H9 (cell line): ENCODE results near the gene RALBP1. TPM values are rescaled to one million over a fixed set of nuclear protein-coding genes. Genes with fewer than 3 reads are reported as not detected.
A peak's percentile ranks its signal among the peaks of the same experiment; 100 is the strongest.

Experiments
- DNase-seq: peaks from one replicate; pipeline ENCODE4 v3.0.0-alpha.2; 2017
- H2AFZ ChIP-seq: one replicate; pipeline ENCODE4 v1.6.1; 2013; ENCODE audit warnings: mild to moderate bottlenecking, low read length, control low read depth, moderate library complexity
- H2AK5ac ChIP-seq: 2 replicates; pipeline ENCODE4 v1.6.1; 2013; ENCODE audit warnings: low read length, control low read depth, mixed read lengths; ENCODE audit not compliant: insufficient read length
- H2BK120ac ChIP-seq: one replicate; pipeline ENCODE4 v1.6.1; 2013; ENCODE audit warnings: low read depth, mild to moderate bottlenecking, low read length, control low read depth, inconsistent platforms; ENCODE audit not compliant: poor library complexity, severe bottlenecking
- H2BK12ac ChIP-seq: 2 replicates; pipeline ENCODE4 v1.6.1; 2013; ENCODE audit warnings: low read length, control low read depth, mixed read lengths, low read depth; ENCODE audit not compliant: insufficient read length
- H2BK15ac ChIP-seq: 2 replicates; pipeline ENCODE4 v1.6.1; 2013; ENCODE audit warnings: low read depth, low read length, control low read depth
- H2BK20ac ChIP-seq: one replicate; pipeline ENCODE4 v1.6.1; 2013; ENCODE audit warnings: low read depth, mild to moderate bottlenecking, low read length, control low read depth, inconsistent platforms; ENCODE audit not compliant: poor library complexity, severe bottlenecking
- H2BK5ac ChIP-seq: 2 replicates; pipeline ENCODE4 v1.6.1; 2013; ENCODE audit warnings: low read length, control low read depth, mixed read lengths; ENCODE audit not compliant: insufficient read length
- H3K14ac ChIP-seq: 2 replicates; pipeline ENCODE4 v1.6.1; 2013; ENCODE audit warnings: low read length, control low read depth; ENCODE audit not compliant: insufficient read depth
- H3K18ac ChIP-seq: 2 replicates; pipeline ENCODE4 v1.6.1; 2013; ENCODE audit warnings: low read depth, mild to moderate bottlenecking, mixed read lengths, low read length, control low read depth; ENCODE audit not compliant: insufficient read length
- H3K23ac ChIP-seq: 2 replicates; pipeline ENCODE4 v1.6.1; 2013; ENCODE audit warnings: low read length, control low read depth, mixed read lengths, low read depth; ENCODE audit not compliant: insufficient read length
- H3K23me2 ChIP-seq: 2 replicates; pipeline ENCODE4 v1.6.1; 2013; ENCODE audit warnings: low read depth, mild to moderate bottlenecking, mixed read lengths, low read length, control low read depth; ENCODE audit not compliant: insufficient read length, poor library complexity, severe bottlenecking
- H3K27ac ChIP-seq: 2 replicates; pipeline ENCODE4 v1.5.1; 2013; ENCODE audit warnings: low read length, control low read depth, mixed read lengths, low read depth; ENCODE audit not compliant: insufficient read length
- H3K27me3 ChIP-seq: 2 replicates; pipeline ENCODE4 v1.6.1; 2013; ENCODE audit warnings: low read length, control low read depth, inconsistent platforms; ENCODE audit not compliant: insufficient read depth
- H3K4ac ChIP-seq: 2 replicates; pipeline ENCODE4 v1.6.1; 2013; ENCODE audit warnings: low read depth, mild to moderate bottlenecking, control low read depth, inconsistent platforms, low read length, moderate library complexity
- H3K4me1 ChIP-seq: 2 replicates; pipeline ENCODE4 v1.6.1; 2013; ENCODE audit warnings: low read length, control low read depth, inconsistent platforms; ENCODE audit not compliant: insufficient read depth
- H3K4me2 ChIP-seq: 2 replicates; pipeline ENCODE4 v1.6.1; 2013; ENCODE audit warnings: low read length, control low read depth, mixed read lengths; ENCODE audit not compliant: insufficient read length, insufficient read depth
- H3K56ac ChIP-seq: 2 replicates; pipeline ENCODE4 v1.6.1; 2013; ENCODE audit warnings: low read depth, mild to moderate bottlenecking, mixed read lengths, low read length, control low read depth; ENCODE audit not compliant: insufficient read length
- H3K79me1 ChIP-seq: 2 replicates; pipeline ENCODE4 v1.6.1; 2013; ENCODE audit warnings: low read depth, mild to moderate bottlenecking, moderate library complexity, low read length, control low read depth, inconsistent platforms; ENCODE audit not compliant: insufficient read depth, poor library complexity, severe bottlenecking
- H3K79me2 ChIP-seq: 2 replicates; pipeline ENCODE4 v1.6.1; 2013; ENCODE audit warnings: low read length, control low read depth, inconsistent platforms; ENCODE audit not compliant: insufficient read depth
- H3K9ac ChIP-seq: 2 replicates; pipeline ENCODE4 v1.6.1; 2013; ENCODE audit warnings: low read length, control low read depth, mixed read lengths; ENCODE audit not compliant: insufficient read length; ENCODE audit errors: extremely low read depth
- H3K9me3 ChIP-seq: one replicate; pipeline ENCODE4 v1.6.1; 2013; ENCODE audit warnings: low read depth, low read length, inconsistent platforms; ENCODE audit not compliant: control insufficient read depth
- H3T11ph ChIP-seq: one replicate; pipeline ENCODE4 v1.6.1; 2013; ENCODE audit warnings: mild to moderate bottlenecking, low read length, control low read depth, inconsistent platforms
- H4K20me1 ChIP-seq: one replicate; pipeline ENCODE4 v1.6.1; 2013; ENCODE audit not compliant: control insufficient read depth, insufficient read length, insufficient read depth
- H4K5ac ChIP-seq: 2 replicates; pipeline ENCODE4 v1.6.1; 2013; ENCODE audit warnings: low read depth, mild to moderate bottlenecking, mixed read lengths, low read length, control low read depth; ENCODE audit not compliant: insufficient read length
- H4K8ac ChIP-seq: replicated peaks from 2 replicates; pipeline ENCODE4 v1.6.1; 2013; ENCODE audit warnings: low read length, control low read depth, mixed read lengths, low read depth; ENCODE audit not compliant: insufficient read length
- H4K91ac ChIP-seq: 2 replicates; pipeline ENCODE4 v1.6.1; 2013; ENCODE audit warnings: low read depth, mild to moderate bottlenecking, moderate library complexity, mixed read lengths, low read length, control low read depth; ENCODE audit not compliant: insufficient read length
- H3K27ac Mint-ChIP-seq, 3 experiments: 2 replicates in 2 of 3; 3 replicates in 1 of 3; pipeline ENCODE4 v1.8.0; 2020 to 2021; ENCODE audit warnings: mixed read lengths in 3 of 3, mild to moderate bottlenecking in 1 of 3, moderate library complexity in 1 of 3
- H3K27me3 Mint-ChIP-seq: 2 replicates; pipeline ENCODE4 v1.8.0; 2021; ENCODE audit warnings: low read depth, mild to moderate bottlenecking, moderate library complexity, mixed read lengths
- H3K36me3 Mint-ChIP-seq, 3 experiments: 2 replicates in 2 of 3; 3 replicates in 1 of 3; pipeline ENCODE4 v1.8.0; 2020 to 2021; ENCODE audit warnings: low read depth in 3 of 3, mixed read lengths in 3 of 3; ENCODE audit not compliant: insufficient read depth in 1 of 3
- H3K4me1 Mint-ChIP-seq, 2 experiments: 2 replicates each; pipeline ENCODE4 v1.8.0; 2020; ENCODE audit warnings: mixed read lengths in 2 of 2
- H3K4me3 Mint-ChIP-seq, 2 experiments: 2 replicates in 1 of 2; 3 replicates in 1 of 2; pipeline ENCODE4 v1.8.0; 2020 to 2021; ENCODE audit warnings: mild to moderate bottlenecking in 2 of 2, mixed read lengths in 2 of 2, moderate library complexity in 1 of 2
- H3K9me3 Mint-ChIP-seq, 2 experiments: 2 replicates in 1 of 2; 3 replicates in 1 of 2; pipeline ENCODE4 v1.8.0; 2020; ENCODE audit warnings: mild to moderate bottlenecking in 2 of 2, mixed read lengths in 2 of 2, moderate library complexity in 1 of 2
- CTCF ChIP-seq: fragments of 200-600 bp; sonication (generic); conservative IDR thresholded peaks from 3 replicates; pipeline ENCODE4 v1.8.0; 2021; ENCODE audit warnings: antibody characterized with exemption, mild to moderate bottlenecking
- WGBS: extraction: QIAGEN DNeasy Blood & Tissue Kit; methylation state at CpG from one replicate; pipeline ENCODE4 v1.1.7; 2013; ENCODE audit warnings: missing lambda C conversion rate, low lambda C conversion rate, mixed read lengths; ENCODE audit not compliant: insufficient read length; ENCODE audit errors: extremely low coverage; 5-methylcytosine and 5-hydroxymethylcytosine counted together
- total RNA-seq: library from RNA; stranded (reverse); gene quantifications from 2 replicates; pipeline ENCODE4 v1.2.1, GENCODE V29; 2021

The RALBP1 gene
- total RNA-seq, 1 experiment from 2014 or later, result 51.0 TPM

GRCh38 chr18:9495916-9496705 lies 20.8 kb downstream of the RALBP1 start:
- H3K9me3 ChIP-seq, result no peaks in the 10 kb centered on the region
- no CpG with 5 or more reads among the region's 6 CpGs for WGBS
- no peaks in the 10 kb centered on the region for H3K27me3 Mint-ChIP-seq
- no peak overlapping the region for H4K91ac ChIP-seq
- no peak overlapping the region for H2AK5ac ChIP-seq
- H2BK5ac ChIP-seq, result peak overlapping the region; percentile 65
- H3K4me3 Mint-ChIP-seq, result peak overlapping the region in 1 of 2 experiments; percentile 3; a peak in 1 of 5 replicates
- H2BK15ac ChIP-seq, result no peak overlapping the region
- peak overlapping the region; percentile 26 for H3T11ph ChIP-seq
- no peak overlapping the region for H4K8ac ChIP-seq
- H3K79me2 ChIP-seq, result peaks cover 5% of the 10 kb centered on the region; the same call in 1 of the 2 replicates
- H2AFZ ChIP-seq, result no peak overlapping the region
- H3K56ac ChIP-seq, result no peak overlapping the region
- no peak for DNase-seq
- no peaks in the 10 kb centered on the region for H3K27me3 ChIP-seq
- peaks cover 43% of the 10 kb centered on the region in 2 experiments for H3K4me1 Mint-ChIP-seq
- peaks cover 12% of the 10 kb centered on the region for H3K79me1 ChIP-seq
- H3K4ac ChIP-seq, result no peak overlapping the region
- peak overlapping the region; percentile 48 to 93 (median 86) for H3K27ac Mint-ChIP-seq
- H2BK120ac ChIP-seq, result no peak overlapping the region
- peaks cover 16 to 20% of the 10 kb centered on the region in 2 experiments for H3K9me3 Mint-ChIP-seq
- peak overlapping the region; percentile 77 for H2BK12ac ChIP-seq
- H3K18ac ChIP-seq, result peak overlapping the region; percentile 15
- no peaks in the 10 kb centered on the region for H3K23me2 ChIP-seq
- no peaks in the 10 kb centered on the region for H4K20me1 ChIP-seq
- H3K9ac ChIP-seq, result no peak overlapping the region
- H3K27ac ChIP-seq, result peak overlapping the region; percentile 93
- peak overlapping the region; percentile 18; the same call in 1 of the 2 replicates for H3K14ac ChIP-seq
- H3K4me2 ChIP-seq, result peak overlapping the region; percentile 23
- peaks cover 15% of the 10 kb centered on the region; the same call in 1 of the 2 replicates for H3K4me1 ChIP-seq
- peaks cover 11 to 38% (median 29%) of the 10 kb centered on the region in 3 experiments for H3K36me3 Mint-ChIP-seq
- H3K23ac ChIP-seq, result no peak overlapping the region
- H2BK20ac ChIP-seq, result no peak overlapping the region
- no peak overlapping the region for H4K5ac ChIP-seq
- no peak for TF ChIP-seq CTCF
